GM12878 (cell line): ENCODE results near the gene COL13A1.

Experiments
- BHLHE40 ChIP-seq, 2 experiments: fragments of 450-650 bp in 1 of 2; IDR thresholded peaks; 2 replicates each; pipeline ENCODE4 v1.6.1; 2011 to 2017; ENCODE audit warnings: low read depth in 2 of 2, borderline replicate concordance in 1 of 2, improper control_type of control experiment in 1 of 2, low read length in 1 of 2, mild to moderate bottlenecking in 1 of 2
- CBFB ChIP-seq: IDR thresholded peaks from 2 replicates; pipeline ENCODE4 v1.6.1; 2016; ENCODE audit warnings: antibody characterized with exemption, low read depth
- CEBPB ChIP-seq, 2 experiments: fragments of 150-350 bp in 1 of 2; IDR thresholded peaks; 2 replicates each; pipeline ENCODE4 v1.6.1; 2012 to 2014; ENCODE audit warnings: low read depth in 2 of 2, low read length in 2 of 2, borderline replicate concordance in 1 of 2, inconsistent platforms in 1 of 2
- CTCF ChIP-seq, 3 experiments: IDR thresholded peaks in 2 of 3; conservative IDR thresholded peaks in 1 of 3; 2 replicates each; pipeline ENCODE4 v1.5.1; 2011; ENCODE audit warnings: low read depth in 3 of 3, low read length in 3 of 3, mild to moderate bottlenecking in 3 of 3, control low read depth in 2 of 3, moderate library complexity in 2 of 3, inconsistent platforms in 1 of 3, mixed read lengths in 1 of 3; ENCODE audit not compliant: control insufficient read depth in 2 of 3, insufficient read depth in 1 of 3; ENCODE audit errors: extremely low read depth in 1 of 3
- E2F4 ChIP-seq: IDR thresholded peaks from 2 replicates; pipeline ENCODE4 v1.6.1; 2012; ENCODE audit warnings: low read depth, low read length, improper control_type of control experiment
- FOXM1 ChIP-seq: IDR thresholded peaks from 2 replicates; pipeline ENCODE4 v1.6.1; 2012; ENCODE audit warnings: low read depth, mild to moderate bottlenecking, inconsistent platforms, low read length, moderate library complexity
- MAX ChIP-seq: IDR thresholded peaks from 2 replicates; pipeline ENCODE4 v1.6.1; 2012; ENCODE audit warnings: low read depth, low read length, improper control_type of control experiment
- RCOR1 ChIP-seq: conservative IDR thresholded peaks from 2 replicates; pipeline ENCODE4 v1.6.1; 2012; ENCODE audit warnings: low read depth, low read length, improper control_type of control experiment
- YY1 ChIP-seq: IDR thresholded peaks from 2 replicates; pipeline ENCODE4 v1.6.1; 2011; ENCODE audit warnings: low read depth, mild to moderate bottlenecking, low read length
- TF ChIP-seq, protein P1 (sequence below): fragments of 450-650 bp; IDR thresholded peaks from 2 replicates; pipeline ENCODE4 v1.6.1; 2017; ENCODE audit warnings: low read depth, mild to moderate bottlenecking, moderate library complexity
- TF ChIP-seq, protein P2 (sequence below): fragments of 450-650 bp; IDR thresholded peaks from 2 replicates; pipeline ENCODE4 v1.6.1; 2018; ENCODE audit warnings: mild to moderate bottlenecking, low read depth, moderate library complexity; ENCODE audit not compliant: partially characterized antibody
- TF ChIP-seq, protein P3 (sequence below): IDR thresholded peaks from 2 replicates; pipeline ENCODE4 v1.6.1; 2011; ENCODE audit warnings: low read depth, mild to moderate bottlenecking, low read length, moderate library complexity, borderline replicate concordance; ENCODE audit errors: extremely low read depth

- TF ChIP-seq, protein P1, sequence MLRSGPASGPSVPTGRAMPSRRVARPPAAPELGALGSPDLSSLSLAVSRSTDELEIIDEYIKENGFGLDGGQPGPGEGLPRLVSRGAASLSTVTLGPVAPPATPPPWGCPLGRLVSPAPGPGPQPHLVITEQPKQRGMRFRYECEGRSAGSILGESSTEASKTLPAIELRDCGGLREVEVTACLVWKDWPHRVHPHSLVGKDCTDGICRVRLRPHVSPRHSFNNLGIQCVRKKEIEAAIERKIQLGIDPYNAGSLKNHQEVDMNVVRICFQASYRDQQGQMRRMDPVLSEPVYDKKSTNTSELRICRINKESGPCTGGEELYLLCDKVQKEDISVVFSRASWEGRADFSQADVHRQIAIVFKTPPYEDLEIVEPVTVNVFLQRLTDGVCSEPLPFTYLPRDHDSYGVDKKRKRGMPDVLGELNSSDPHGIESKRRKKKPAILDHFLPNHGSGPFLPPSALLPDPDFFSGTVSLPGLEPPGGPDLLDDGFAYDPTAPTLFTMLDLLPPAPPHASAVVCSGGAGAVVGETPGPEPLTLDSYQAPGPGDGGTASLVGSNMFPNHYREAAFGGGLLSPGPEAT: no peak
- TF ChIP-seq, protein P2, sequence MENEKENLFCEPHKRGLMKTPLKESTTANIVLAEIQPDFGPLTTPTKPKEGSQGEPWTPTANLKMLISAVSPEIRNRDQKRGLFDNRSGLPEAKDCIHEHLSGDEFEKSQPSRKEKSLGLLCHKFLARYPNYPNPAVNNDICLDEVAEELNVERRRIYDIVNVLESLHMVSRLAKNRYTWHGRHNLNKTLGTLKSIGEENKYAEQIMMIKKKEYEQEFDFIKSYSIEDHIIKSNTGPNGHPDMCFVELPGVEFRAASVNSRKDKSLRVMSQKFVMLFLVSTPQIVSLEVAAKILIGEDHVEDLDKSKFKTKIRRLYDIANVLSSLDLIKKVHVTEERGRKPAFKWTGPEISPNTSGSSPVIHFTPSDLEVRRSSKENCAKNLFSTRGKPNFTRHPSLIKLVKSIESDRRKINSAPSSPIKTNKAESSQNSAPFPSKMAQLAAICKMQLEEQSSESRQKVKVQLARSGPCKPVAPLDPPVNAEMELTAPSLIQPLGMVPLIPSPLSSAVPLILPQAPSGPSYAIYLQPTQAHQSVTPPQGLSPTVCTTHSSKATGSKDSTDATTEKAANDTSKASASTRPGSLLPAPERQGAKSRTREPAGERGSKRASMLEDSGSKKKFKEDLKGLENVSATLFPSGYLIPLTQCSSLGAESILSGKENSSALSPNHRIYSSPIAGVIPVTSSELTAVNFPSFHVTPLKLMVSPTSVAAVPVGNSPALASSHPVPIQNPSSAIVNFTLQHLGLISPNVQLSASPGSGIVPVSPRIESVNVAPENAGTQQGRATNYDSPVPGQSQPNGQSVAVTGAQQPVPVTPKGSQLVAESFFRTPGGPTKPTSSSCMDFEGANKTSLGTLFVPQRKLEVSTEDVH: no peak
- TF ChIP-seq MAX (no peak), CTCF (IDR thresholded peaks at IDR 0.05 in 2 of 3, conservative IDR thresholded peaks at IDR 0.05 in 1 of 3; ENCODE audit: control insufficient read depth in 2 of 3, extremely low read depth in 1 of 3, insufficient read depth in 1 of 3, low read depth in 3 of 3, low read length in 3 of 3) (no peak), FOXM1 (no peak), CEBPB (IDR thresholded peaks at IDR 0.05; ENCODE audit: borderline replicate concordance in 1 of 2, low read depth in 2 of 2, low read length in 2 of 2) (no peak), BHLHE40 (IDR thresholded peaks at IDR 0.05; ENCODE audit: borderline replicate concordance in 1 of 2, low read depth in 2 of 2, low read length in 1 of 2) (no peak), E2F4 (no peak), YY1 (no peak), CBFB (no peak), RCOR1 (no peak)
- TF ChIP-seq, protein P3, sequence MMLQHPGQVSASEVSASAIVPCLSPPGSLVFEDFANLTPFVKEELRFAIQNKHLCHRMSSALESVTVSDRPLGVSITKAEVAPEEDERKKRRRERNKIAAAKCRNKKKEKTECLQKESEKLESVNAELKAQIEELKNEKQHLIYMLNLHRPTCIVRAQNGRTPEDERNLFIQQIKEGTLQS: no peak
Observed at GRCh38 chr10:69876286-69876685, 74.6 kb downstream of the COL13A1 start.
